T-helper 1 cell treated with Interleukin-12 subunit alpha and Interleukin-12 subunit beta and Interleukin-4 antibody, amounts not matched to agents 30 μg/mL and 1 μg/mL, for 36 hours (primary cell): ENCODE data around the gene PKP4.

Experiments used
- H3K27ac Mint-ChIP-seq: one replicate; pipeline ENCODE4 v1.8.0; 2021; ENCODE audit warnings: mild to moderate bottlenecking, mixed read lengths
- H3K27me3 Mint-ChIP-seq: one replicate; pipeline ENCODE4 v1.8.0; 2021; ENCODE audit warnings: low read depth, mixed read lengths
- H3K36me3 Mint-ChIP-seq: one replicate; pipeline ENCODE4 v1.8.0; 2021; ENCODE audit warnings: low read depth, mixed read lengths
- H3K4me1 Mint-ChIP-seq: one replicate; pipeline ENCODE4 v1.8.0; 2021; ENCODE audit warnings: low read depth, mixed read lengths
- H3K4me3 Mint-ChIP-seq: one replicate; pipeline ENCODE4 v1.8.0; 2021; ENCODE audit warnings: mild to moderate bottlenecking, moderate library complexity, mixed read lengths
- H3K9me3 Mint-ChIP-seq: one replicate; pipeline ENCODE4 v1.8.0; 2021; ENCODE audit warnings: mixed read lengths

The PKP4 gene

GRCh38 chr2:158635961-158636601 lies 179.3 kb downstream of the PKP4 start:
- Mint-ChIP-seq H3K36me3 (peaks cover 7% of the 10 kb centered on the region), H3K27ac (no peak overlapping the region), H3K4me3 (no peak overlapping the region), H3K9me3 (no peaks in the 10 kb centered on the region), H3K4me1 (no peaks in the 10 kb centered on the region), H3K27me3 (no peaks in the 10 kb centered on the region)

DNA sequence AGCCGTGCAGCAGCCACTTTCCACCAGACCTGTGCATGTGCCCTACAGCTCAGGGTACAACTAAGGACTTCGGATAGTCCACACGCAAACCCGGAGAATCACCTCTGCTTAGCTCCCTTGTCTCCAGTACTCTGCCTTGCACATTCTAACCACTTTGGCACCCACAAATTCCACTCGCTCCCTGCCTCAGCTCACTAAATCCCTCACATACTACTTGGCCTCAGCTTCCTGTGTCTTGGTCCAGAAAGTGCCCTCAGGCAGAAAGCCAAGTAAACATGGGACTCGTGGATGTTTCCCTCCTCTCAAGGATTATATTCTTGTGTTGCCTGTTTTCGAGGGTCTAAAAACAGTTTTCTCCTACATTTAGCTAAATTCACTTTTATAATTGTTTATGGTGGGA lies 180.6 kb downstream of the PKP4 start:
- no peak overlapping the region for H3K27ac Mint-ChIP-seq
- H3K36me3 Mint-ChIP-seq: peaks cover 7% of the 10 kb centered on the region

DNA sequence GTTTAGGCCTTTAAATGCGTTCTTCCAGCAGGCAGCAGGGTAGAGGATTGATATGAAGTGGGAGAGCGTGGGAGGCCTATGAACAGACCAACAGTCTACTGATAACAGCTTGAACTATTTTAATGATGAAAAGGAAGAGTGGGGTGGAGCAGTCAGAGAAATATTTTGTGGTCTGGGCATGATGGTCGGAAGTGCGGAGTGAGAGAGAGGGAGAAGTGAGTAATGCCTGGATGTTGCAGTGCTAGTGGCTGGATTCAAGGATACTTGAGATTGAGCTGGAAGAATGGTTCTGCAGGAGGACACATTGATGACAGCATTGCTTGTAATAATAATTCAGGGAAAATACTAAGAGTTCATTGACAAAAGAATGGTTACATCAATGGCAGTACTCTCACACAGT lies 187.4 kb downstream of the PKP4 start:
- no peaks in the 10 kb centered on the region for H3K4me1 Mint-ChIP-seq
- H3K4me3 Mint-ChIP-seq: no peak overlapping the region
- no peaks in the 10 kb centered on the region for H3K27me3 Mint-ChIP-seq
- peaks cover 6% of the 10 kb centered on the region for H3K36me3 Mint-ChIP-seq
- H3K9me3 Mint-ChIP-seq: no peaks in the 10 kb centered on the region
- H3K27ac Mint-ChIP-seq: peak overlapping the region; percentile 37

More for the DNA sequence above, 180.6 kb downstream of the PKP4 start:
- Mint-ChIP-seq H3K4me3 (no peak overlapping the region), H3K9me3 (no peaks in the 10 kb centered on the region), H3K4me1 (no peaks in the 10 kb centered on the region), H3K27me3 (no peaks in the 10 kb centered on the region)

- Mint-ChIP-seq H3K36me3 (peaks cover 6% of the 10 kb centered on the region), H3K9me3 (no peaks in the 10 kb centered on the region), H3K4me3 (no peak overlapping the region), H3K27me3 (no peaks in the 10 kb centered on the region), H3K27ac (no peak overlapping the region), H3K4me1 (no peaks in the 10 kb centered on the region)
Observed at GRCh38 chr2:158645299-158645698, 188.5 kb downstream of the PKP4 start.

DNA sequence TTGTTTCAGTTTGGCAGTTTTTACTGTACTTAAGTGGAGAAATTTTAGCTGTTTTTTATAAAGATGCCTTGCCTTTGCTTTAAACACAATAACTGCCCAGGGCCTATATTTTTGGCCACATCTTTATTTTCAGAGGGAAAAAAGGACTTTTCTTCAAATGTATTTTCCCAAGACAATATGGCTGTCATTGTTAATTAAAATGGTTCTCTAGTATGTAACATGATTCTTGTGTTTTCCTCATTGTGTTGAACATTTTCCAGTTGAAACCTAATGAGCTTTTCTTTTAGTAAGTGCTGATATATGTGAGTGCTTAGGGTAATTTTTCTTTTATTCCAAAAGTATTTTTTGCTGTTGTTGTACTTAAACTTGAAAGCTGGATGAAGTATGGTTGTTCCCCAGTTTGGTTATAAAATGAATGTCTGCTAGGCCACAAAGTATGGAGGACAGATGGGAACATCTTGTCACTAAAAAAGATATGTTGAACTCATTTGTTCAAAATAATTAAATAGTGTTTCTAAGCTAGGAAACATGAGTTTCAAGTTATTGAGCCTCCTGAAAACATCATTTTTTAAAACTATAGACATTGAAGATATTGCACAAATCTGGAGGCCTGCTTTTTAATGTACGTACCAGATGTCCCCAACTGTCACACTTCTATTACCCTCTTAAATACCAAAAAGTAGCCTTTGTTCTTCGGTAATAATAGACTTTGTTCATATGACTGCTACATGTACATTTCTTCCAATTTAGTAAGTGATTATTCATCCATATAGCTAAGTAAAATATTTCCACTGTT lies 190.9 kb downstream of the PKP4 start:
- Mint-ChIP-seq H3K36me3 (peaks cover 6% of the 10 kb centered on the region), H3K27me3 (no peaks in the 10 kb centered on the region), H3K4me3 (no peak overlapping the region), H3K27ac (no peak overlapping the region), H3K4me1 (peaks cover 3% of the 10 kb centered on the region), H3K9me3 (no peaks in the 10 kb centered on the region)

DNA sequence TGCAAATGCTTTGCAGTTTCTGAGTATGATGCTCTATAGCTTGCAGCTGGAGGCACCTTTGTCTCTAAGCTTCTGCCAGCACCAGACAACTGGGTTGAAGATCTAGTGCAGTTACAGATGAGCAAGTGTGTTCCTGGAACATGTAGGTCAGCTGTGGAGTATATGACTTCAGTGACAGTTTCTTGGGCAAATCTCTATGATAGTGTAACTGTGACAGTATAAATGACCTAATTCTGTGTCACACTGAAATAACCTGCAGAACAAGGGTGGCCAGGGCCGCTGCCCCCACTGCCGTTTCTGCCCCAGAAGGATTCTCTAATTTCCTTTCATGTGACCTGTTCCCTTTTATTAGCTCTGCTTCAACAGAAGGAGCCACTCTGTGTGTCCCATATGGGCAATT lies 193.1 kb downstream of the PKP4 start:
- Mint-ChIP-seq H3K4me1 (peaks cover 3% of the 10 kb centered on the region), H3K27me3 (no peaks in the 10 kb centered on the region), H3K9me3 (no peaks in the 10 kb centered on the region), H3K4me3 (no peak overlapping the region), H3K36me3 (peaks cover 4% of the 10 kb centered on the region), H3K27ac (no peak overlapping the region)

- Mint-ChIP-seq H3K27ac (no peak overlapping the region), H3K36me3 (no peaks in the 10 kb centered on the region), H3K4me3 (no peak overlapping the region), H3K9me3 (no peaks in the 10 kb centered on the region), H3K27me3 (no peaks in the 10 kb centered on the region), H3K4me1 (peaks cover 3% of the 10 kb centered on the region)
Observed at GRCh38 chr2:158650646-158651357, 194.1 kb downstream of the PKP4 start.

- Mint-ChIP-seq H3K9me3 (no peaks in the 10 kb centered on the region), H3K36me3 (no peaks in the 10 kb centered on the region), H3K4me3 (no peak overlapping the region), H3K27me3 (no peaks in the 10 kb centered on the region), H3K27ac (no peak overlapping the region), H3K4me1 (peaks cover 3% of the 10 kb centered on the region)
Observed at GRCh38 chr2:158651358-158652057, 194.8 kb downstream of the PKP4 start.

DNA sequence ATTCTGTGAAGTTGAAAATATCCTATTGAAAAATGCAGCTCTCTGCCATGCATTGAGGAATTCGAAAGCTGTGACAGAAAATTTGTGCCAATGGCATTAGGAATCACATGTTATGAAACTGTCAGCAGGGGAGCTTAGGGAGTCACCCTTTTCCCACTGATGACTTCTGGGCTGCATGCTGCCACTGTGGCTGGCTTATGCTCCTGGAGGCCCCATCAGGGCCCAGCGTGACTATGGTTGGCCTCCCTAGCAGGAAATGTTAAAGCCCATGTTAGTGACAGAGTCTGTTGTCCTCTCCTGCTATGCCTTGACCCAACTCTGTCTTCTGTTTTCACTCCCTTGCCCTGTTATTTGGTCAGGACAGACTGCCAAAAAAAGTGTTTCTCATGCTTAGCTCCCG lies 198.9 kb downstream of the PKP4 start:
- no peak overlapping the region for H3K4me3 Mint-ChIP-seq
- H3K27ac Mint-ChIP-seq: no peak overlapping the region
- H3K4me1 Mint-ChIP-seq: peaks cover 3% of the 10 kb centered on the region
- H3K9me3 Mint-ChIP-seq: no peaks in the 10 kb centered on the region
- no peaks in the 10 kb centered on the region for H3K36me3 Mint-ChIP-seq
- no peaks in the 10 kb centered on the region for H3K27me3 Mint-ChIP-seq

- H3K9me3 Mint-ChIP-seq: no peaks in the 10 kb centered on the region
- no peaks in the 10 kb centered on the region for H3K36me3 Mint-ChIP-seq
- H3K4me1 Mint-ChIP-seq: peaks cover under 1% of the 10 kb centered on the region
- H3K27ac Mint-ChIP-seq: no peak overlapping the region
- H3K4me3 Mint-ChIP-seq: no peak overlapping the region
- H3K27me3 Mint-ChIP-seq: no peaks in the 10 kb centered on the region
Observed at GRCh38 chr2:158656492-158657229, 199.9 kb downstream of the PKP4 start.

DNA sequence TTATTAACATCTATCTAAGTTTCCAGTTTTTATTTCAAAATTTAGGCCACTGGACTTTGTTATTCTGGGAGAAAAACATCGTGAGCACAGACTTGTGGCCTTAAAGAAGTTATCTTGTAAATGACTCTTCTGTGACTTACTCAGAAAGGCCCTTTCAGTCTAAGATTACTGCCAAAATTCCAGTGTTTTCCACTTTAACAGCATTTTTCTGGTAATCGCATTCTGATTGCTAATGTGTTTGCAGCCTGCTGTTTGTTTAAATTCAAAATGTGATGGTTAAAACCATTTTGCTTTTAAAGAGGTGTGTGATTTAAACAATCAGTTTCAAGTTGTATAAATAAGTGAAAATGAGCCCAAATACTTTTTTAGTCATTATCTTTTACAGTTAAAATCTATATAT lies 201.6 kb downstream of the PKP4 start:
- Mint-ChIP-seq H3K36me3 (no peaks in the 10 kb centered on the region), H3K27ac (no peak overlapping the region), H3K4me3 (no peak overlapping the region), H3K9me3 (no peaks in the 10 kb centered on the region), H3K4me1 (no peaks in the 10 kb centered on the region), H3K27me3 (no peaks in the 10 kb centered on the region)

DNA sequence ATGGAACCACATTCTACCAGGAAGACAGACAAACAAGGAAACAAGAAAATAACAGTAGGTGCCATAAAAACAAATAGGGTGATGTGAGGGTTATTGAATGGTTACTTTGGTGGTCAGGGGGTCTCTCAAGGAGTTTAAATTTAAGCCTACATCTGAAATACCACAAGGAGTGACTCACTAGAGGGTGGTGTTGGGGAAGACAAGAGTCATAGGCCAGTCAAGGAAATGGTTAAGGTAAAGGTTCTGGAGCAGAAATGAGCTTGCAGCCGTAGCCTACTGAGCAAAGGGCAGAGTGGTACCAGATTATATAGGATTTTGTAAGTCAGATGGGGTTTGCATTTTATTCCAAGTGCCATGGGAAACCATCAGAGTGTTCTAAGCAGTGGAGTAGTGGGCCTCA lies 202.7 kb downstream of the PKP4 start:
- Mint-ChIP-seq H3K36me3 (no peaks in the 10 kb centered on the region), H3K9me3 (no peaks in the 10 kb centered on the region), H3K4me3 (no peak overlapping the region), H3K27ac (no peak overlapping the region), H3K27me3 (no peaks in the 10 kb centered on the region), H3K4me1 (no peaks in the 10 kb centered on the region)

GRCh38 chr2:158661231-158661630 lies 204.5 kb downstream of the PKP4 start:
- Mint-ChIP-seq H3K4me3 (no peak overlapping the region), H3K4me1 (no peaks in the 10 kb centered on the region), H3K27me3 (no peaks in the 10 kb centered on the region), H3K27ac (no peak overlapping the region), H3K36me3 (no peaks in the 10 kb centered on the region), H3K9me3 (no peaks in the 10 kb centered on the region)

- no peaks in the 10 kb centered on the region for H3K36me3 Mint-ChIP-seq
- H3K27ac Mint-ChIP-seq: no peak overlapping the region
- no peaks in the 10 kb centered on the region for H3K27me3 Mint-ChIP-seq
- no peak overlapping the region for H3K4me3 Mint-ChIP-seq
- no peaks in the 10 kb centered on the region for H3K9me3 Mint-ChIP-seq
- H3K4me1 Mint-ChIP-seq: no peaks in the 10 kb centered on the region
Observed at GRCh38 chr2:158662421-158662820, 205.7 kb downstream of the PKP4 start.
